Thyroid gland (tissue), 4 donors: Measurements from ENCODE around the gene ZNF654.
"Not testable (repeated sequence)": the region's sequence is repeated elsewhere in the genome, so short reads cannot be mapped to it uniquely, and the experiment has no call there.

ENCODE experiments used
- CTCF ChIP-seq, 6 experiments: fragments of 200-600 bp in 3 of 6; fragments of 450-650 bp in 3 of 6; sonication (generic) in 3 of 6; IDR thresholded peaks; one replicate each; pipeline ENCODE4 v1.5.1; 2016 to 2019; ENCODE audit warnings: antibody characterized with exemption in 6 of 6, mild to moderate bottlenecking in 2 of 6, inconsistent platforms in 1 of 6, moderate library complexity in 1 of 6
- POLR2A ChIP-seq, 2 donors: fragments of 450-650 bp; IDR thresholded peaks; one replicate each; pipeline ENCODE4 v1.6.1; 2017; ENCODE audit warnings: antibody characterized with exemption in 2 of 2, mild to moderate bottlenecking in 2 of 2, moderate library complexity in 1 of 2

DNA sequence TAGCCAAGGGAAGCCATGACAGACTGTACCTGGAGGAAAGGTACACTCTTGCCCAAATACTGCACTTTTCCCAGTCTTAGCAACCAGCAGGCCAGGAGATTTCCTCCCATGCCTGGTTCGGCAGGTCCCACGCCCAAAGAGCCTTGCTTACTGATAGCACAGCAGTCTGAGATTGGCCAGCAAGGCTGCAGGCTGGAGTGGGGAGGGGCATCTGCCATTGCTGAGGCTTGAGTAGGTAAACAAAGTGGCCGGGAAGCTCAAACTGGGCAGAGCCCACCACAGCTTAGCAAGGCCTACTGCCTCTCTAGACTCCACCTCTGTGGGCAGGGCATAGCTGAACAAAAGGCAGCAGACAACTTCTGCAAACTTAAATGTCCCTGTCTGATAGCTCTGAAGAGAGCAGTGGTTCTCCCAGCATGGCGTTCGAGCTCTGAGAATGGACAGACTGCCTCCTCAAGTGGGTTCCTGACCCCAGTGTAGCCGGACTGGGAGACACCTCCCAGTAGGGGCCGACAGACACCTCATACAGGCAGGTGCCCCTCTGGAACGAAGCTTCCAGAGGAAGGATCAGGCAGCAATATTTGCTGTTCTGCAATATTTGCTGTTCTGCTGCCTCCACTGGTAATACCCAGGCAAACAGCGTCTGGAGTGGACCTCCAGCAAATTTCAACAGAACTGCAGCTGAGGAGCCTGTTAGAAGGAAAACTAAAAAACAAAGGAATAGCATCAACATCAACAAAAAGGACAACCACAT is 123.3 kb downstream of the ZNF654 start:
- not testable (repeated sequence) for TF ChIP-seq CTCF, POLR2A (IDR thresholded peaks at IDR 0.05)
